Lower leg skin (tissue), 3 donors: ENCODE measurements around the gene NOP10.
"Not testable (repeated sequence)": the region's sequence is repeated elsewhere in the genome, so short reads cannot be mapped to it uniquely, and the experiment has no call there.

ENCODE experiments used
- POLR2A ChIP-seq, 2 donors: fragments of 450-650 bp; IDR thresholded peaks; one replicate each; pipeline ENCODE4 v1.6.1; 2016 to 2017; ENCODE audit warnings: antibody characterized with exemption in 2 of 2, mild to moderate bottlenecking in 1 of 2, moderate library complexity in 1 of 2
- TF ChIP-seq, protein P1 (sequence below), 3 donors: fragments of 450-650 bp; IDR thresholded peaks; one replicate each; pipeline ENCODE4 v1.5.1; 2016; ENCODE audit warnings: antibody characterized with exemption in 3 of 3, mild to moderate bottlenecking in 3 of 3, moderate library complexity in 2 of 3

DNA sequence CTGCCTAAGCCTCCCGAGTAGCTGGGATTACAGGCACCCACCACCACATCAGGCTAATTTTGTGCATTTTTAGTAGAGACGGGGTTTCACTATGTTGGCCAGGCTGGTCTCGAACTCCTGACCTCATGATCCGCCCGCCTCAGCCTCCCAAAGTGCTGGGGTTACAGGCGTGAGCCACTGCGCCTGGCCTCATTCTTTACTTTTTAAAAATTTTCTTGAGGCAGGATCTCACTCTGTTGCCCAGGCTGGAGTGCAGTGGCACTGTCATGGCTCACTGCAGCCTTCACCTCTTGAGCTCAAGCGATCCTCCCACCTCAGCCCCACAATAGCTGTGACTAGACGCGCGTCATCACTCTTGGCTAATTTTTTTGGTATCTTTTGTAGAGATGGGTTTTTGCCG is 10.1 kb upstream of the NOP10 start:
- TF ChIP-seq, protein P1, sequence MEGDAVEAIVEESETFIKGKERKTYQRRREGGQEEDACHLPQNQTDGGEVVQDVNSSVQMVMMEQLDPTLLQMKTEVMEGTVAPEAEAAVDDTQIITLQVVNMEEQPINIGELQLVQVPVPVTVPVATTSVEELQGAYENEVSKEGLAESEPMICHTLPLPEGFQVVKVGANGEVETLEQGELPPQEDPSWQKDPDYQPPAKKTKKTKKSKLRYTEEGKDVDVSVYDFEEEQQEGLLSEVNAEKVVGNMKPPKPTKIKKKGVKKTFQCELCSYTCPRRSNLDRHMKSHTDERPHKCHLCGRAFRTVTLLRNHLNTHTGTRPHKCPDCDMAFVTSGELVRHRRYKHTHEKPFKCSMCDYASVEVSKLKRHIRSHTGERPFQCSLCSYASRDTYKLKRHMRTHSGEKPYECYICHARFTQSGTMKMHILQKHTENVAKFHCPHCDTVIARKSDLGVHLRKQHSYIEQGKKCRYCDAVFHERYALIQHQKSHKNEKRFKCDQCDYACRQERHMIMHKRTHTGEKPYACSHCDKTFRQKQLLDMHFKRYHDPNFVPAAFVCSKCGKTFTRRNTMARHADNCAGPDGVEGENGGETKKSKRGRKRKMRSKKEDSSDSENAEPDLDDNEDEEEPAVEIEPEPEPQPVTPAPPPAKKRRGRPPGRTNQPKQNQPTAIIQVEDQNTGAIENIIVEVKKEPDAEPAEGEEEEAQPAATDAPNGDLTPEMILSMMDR (IDR thresholded peaks at IDR 0.05) = not testable (repeated sequence)
- TF ChIP-seq POLR2A (IDR thresholded peaks at IDR 0.05) = not testable (repeated sequence)
